ENCODE data around the gene RAB2B.

DNA sequence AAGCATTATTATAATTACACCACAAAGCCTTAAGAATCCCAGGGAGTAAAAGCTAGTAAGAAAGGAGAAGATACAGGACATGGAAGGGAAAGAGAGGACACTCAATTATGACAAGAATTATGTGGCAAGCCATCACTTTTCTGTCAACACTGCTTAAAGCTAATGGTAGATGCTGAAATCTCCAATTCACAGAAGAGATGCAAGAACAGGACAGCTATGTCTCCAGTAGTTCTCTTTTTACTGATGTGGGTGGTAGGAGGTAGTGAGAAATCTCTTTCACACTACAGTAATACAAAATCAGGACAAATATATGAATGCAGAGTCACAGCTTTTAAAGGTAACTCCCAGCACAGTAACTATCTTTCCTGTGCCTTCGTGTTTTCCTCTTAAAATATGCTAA, 50.1 kb downstream of the RAB2B start:
- TF ChIP-seq, protein P1, sequence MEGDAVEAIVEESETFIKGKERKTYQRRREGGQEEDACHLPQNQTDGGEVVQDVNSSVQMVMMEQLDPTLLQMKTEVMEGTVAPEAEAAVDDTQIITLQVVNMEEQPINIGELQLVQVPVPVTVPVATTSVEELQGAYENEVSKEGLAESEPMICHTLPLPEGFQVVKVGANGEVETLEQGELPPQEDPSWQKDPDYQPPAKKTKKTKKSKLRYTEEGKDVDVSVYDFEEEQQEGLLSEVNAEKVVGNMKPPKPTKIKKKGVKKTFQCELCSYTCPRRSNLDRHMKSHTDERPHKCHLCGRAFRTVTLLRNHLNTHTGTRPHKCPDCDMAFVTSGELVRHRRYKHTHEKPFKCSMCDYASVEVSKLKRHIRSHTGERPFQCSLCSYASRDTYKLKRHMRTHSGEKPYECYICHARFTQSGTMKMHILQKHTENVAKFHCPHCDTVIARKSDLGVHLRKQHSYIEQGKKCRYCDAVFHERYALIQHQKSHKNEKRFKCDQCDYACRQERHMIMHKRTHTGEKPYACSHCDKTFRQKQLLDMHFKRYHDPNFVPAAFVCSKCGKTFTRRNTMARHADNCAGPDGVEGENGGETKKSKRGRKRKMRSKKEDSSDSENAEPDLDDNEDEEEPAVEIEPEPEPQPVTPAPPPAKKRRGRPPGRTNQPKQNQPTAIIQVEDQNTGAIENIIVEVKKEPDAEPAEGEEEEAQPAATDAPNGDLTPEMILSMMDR (conservative IDR thresholded peaks at IDR 0.05 in 1 of 2, IDR thresholded peaks at IDR 0.05 in 1 of 2; ENCODE audit: low read depth in 1 of 2, low read length in 2 of 2): no peak
- TF ChIP-seq EZH2 (IDR thresholded peaks at IDR 0.05; ENCODE audit: low read length, missing control alignments): no peak

All from fibroblast of lung (primary cell).